Spleen (tissue), 7 donors: ENCODE measurements around the gene CCNJL.

Experiments
- CTCF ChIP-seq, 11 experiments: fragments of 200-600 bp in 7 of 11; fragments of 450-650 bp in 4 of 11; sonication (generic) in 4 of 11; IDR thresholded peaks in 8 of 11; conservative IDR thresholded peaks in 3 of 11; 1 replicate in 7 of 11; 2 replicates in 4 of 11; pipeline versions ENCODE4 v1.4.0 to v1.8.0; 2016 to 2021; ENCODE audit warnings: antibody characterized with exemption in 11 of 11, inconsistent platforms in 4 of 11, mild to moderate bottlenecking in 1 of 11
- POLR2A ChIP-seq, 3 donors: fragments of 450-650 bp; IDR thresholded peaks; one replicate each; pipeline ENCODE4 v1.5.1; 2017; ENCODE audit warnings: antibody characterized with exemption in 3 of 3, mild to moderate bottlenecking in 1 of 3
- POLR2AphosphoS5 ChIP-seq, 3 donors: sonication (generic); formaldehyde crosslinking; IDR thresholded peaks; one replicate each; pipeline ENCODE4 v1.5.1; 2017; ENCODE audit warnings: antibody characterized with exemption in 3 of 3
- donor health status: DM: no; HTN: no; CAD: no; lungs with moderate emphysema.
- donor health status: DM: no; HTN: no; CAD: no.
- donor health status: DM: no; HTN: no; CAD: no.

- TF ChIP-seq CTCF (IDR thresholded peaks at IDR 0.05 in 8 of 11, conservative IDR thresholded peaks at IDR 0.05 in 3 of 11) (no peak), POLR2AphosphoS5 (IDR thresholded peaks at IDR 0.05) (no peak), POLR2A (IDR thresholded peaks at IDR 0.05) (no peak)
These were observed 31.8 kb downstream of the CCNJL start for GRCh38 chr5:160280384-160281095.
